ENCODE data around the gene PSD2. TPM values are rescaled to one million over a fixed set of nuclear protein-coding genes. Genes with fewer than 3 reads are reported as not detected.

Gene PSD2
- total RNA-seq, 1 experiment from 2014 or later: 0.05 TPM

DNA sequence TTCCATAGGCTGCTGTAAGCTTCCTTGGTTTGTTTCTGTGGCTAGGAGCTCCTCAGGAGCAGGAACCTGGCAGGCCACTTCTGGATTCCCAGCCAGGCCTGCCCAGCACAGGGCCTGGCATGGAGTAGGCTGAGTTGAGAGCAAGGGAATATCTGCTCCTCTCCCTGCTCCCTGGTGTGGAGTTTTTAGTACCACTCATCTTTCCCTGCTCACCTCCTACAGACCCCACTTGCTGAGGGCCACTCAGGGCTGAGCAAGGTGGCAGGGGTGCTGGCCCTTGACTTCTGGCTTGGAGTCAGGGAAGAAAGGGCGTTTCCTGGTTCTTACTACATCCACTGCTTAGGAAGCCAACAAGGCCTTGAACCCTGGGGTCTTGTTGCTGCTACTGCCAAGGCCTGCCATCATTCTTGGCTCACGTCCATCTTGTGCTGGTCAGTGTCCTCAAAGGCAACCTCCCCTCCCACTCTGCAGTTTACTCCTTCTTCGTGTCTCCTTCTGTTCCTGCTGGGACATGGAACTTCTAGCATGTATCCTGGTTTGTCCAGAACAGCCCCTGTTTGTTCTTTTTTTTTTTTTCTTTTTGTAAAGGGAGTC, 54.9 kb downstream of the PSD2 start:
- Histone ChIP-seq H3K27me3 (ENCODE audit: control insufficient read depth, insufficient read depth, low read length) (no peaks in the 10 kb centered on the region), H3K27ac (ENCODE audit: low read length) (no peak overlapping the region), H3K36me3 (ENCODE audit: control insufficient read depth, insufficient read depth, low read length) (no peaks in the 10 kb centered on the region), H3K9me3 (ENCODE audit: control insufficient read depth, insufficient read depth, low read depth, low read length) (no peaks in the 10 kb centered on the region), H3K4me3 (ENCODE audit: low read depth in 2 of 2, low read length in 2 of 2) (no peak overlapping the region), H3K4me1 (ENCODE audit: control insufficient read depth, insufficient read depth, low read length) (no peaks in the 10 kb centered on the region)
- ChIA-PET CTCF (interaction anchor here (0.8 kb wide), 1 partner anchor 87 kb away, joined by 4 read pairs; no protein-coding TSS in a partner anchor), POLR2A (no interaction called here)
- no TSS peak for BruUV-seq (replicated peaks)
- in situ Hi-C loops (cut with HindIII; ENCODE audit: low pct_unique_long_range_greater_than_20kb, low sequenced_read_pairs): no loop called here
- DNase-seq (ENCODE audit: low read depth, low spot score): no peak
- intact Hi-C loops (cut with micrococcal nuclease; ENCODE audit: unreplicated experiment): no loop called here
- no peak for ATAC-seq
- TF ChIP-seq SIN3A (IDR thresholded peaks at IDR 0.05; ENCODE audit: borderline replicate concordance, insufficient read depth, low read depth, low read length) (no peak), TCF7L2 (IDR thresholded peaks at IDR 0.05; ENCODE audit: low read depth, low read length) (no peak), CTCF (IDR thresholded peaks at IDR 0.05) (no peak), REST (IDR thresholded peaks at IDR 0.05; ENCODE audit: insufficient read depth in 1 of 2, low read depth in 2 of 2, low read length in 1 of 2) (no peak), POLR2AphosphoS5 (IDR thresholded peaks at IDR 0.05; ENCODE audit: low read depth, low read length) (no peak)

GRCh38 chr5:139851558-139851957, 56.0 kb downstream of the PSD2 start:
- in situ Hi-C loops (cut with HindIII; ENCODE audit: low pct_unique_long_range_greater_than_20kb, low sequenced_read_pairs): no loop called here
- POLR2A ChIA-PET: no interaction called here
- Histone ChIP-seq H3K4me1 (ENCODE audit: control insufficient read depth, insufficient read depth, low read length) (no peaks in the 10 kb centered on the region), H3K36me3 (ENCODE audit: control insufficient read depth, insufficient read depth, low read length) (no peaks in the 10 kb centered on the region), H3K27me3 (ENCODE audit: control insufficient read depth, insufficient read depth, low read length) (no peaks in the 10 kb centered on the region), H3K27ac (ENCODE audit: low read length) (no peak overlapping the region), H3K4me3 (ENCODE audit: low read depth in 2 of 2, low read length in 2 of 2) (no peak overlapping the region), H3K9me3 (ENCODE audit: control insufficient read depth, insufficient read depth, low read depth, low read length) (no peaks in the 10 kb centered on the region)
- intact Hi-C loops (cut with micrococcal nuclease; ENCODE audit: unreplicated experiment): no loop called here
- DNase-seq (ENCODE audit: low read depth, low spot score) (no peak), ATAC-seq (no peak)
- BruUV-seq (replicated peaks): no TSS peak
- TF ChIP-seq REST (IDR thresholded peaks at IDR 0.05; ENCODE audit: insufficient read depth in 1 of 2, low read depth in 2 of 2, low read length in 1 of 2) (no peak), SIN3A (IDR thresholded peaks at IDR 0.05; ENCODE audit: borderline replicate concordance, insufficient read depth, low read depth, low read length) (no peak), CTCF (IDR thresholded peaks at IDR 0.05) (no peak), POLR2AphosphoS5 (IDR thresholded peaks at IDR 0.05; ENCODE audit: low read depth, low read length) (no peak), TCF7L2 (IDR thresholded peaks at IDR 0.05; ENCODE audit: low read depth, low read length) (no peak)
- CTCF ChIA-PET: interaction anchor here (0.5 kb wide), 1 partner anchor 293 kb away, joined by 3 read pairs; no protein-coding TSS in a partner anchor
